ENCODE results near the gene DEPDC5. TPM values are rescaled to one million over a fixed set of nuclear protein-coding genes. Genes with fewer than 3 reads are reported as not detected.

DEPDC5 gene
- total and polyA plus RNA-seq, 10 of the 15 experiments (the other 5 are each of a cell fraction or from before 2014, with no cell fraction given): 3.0 to 38.9 (median 22.8) TPM

- peak; percentile 76; the same call in 1 of the 2 replicates for TF ChIP-seq TCF3 (IDR thresholded peaks at IDR 0.05; ENCODE audit: borderline replicate concordance, insufficient read depth, low read depth, low read length)
- TF ChIP-seq KDM1A (IDR thresholded peaks at IDR 0.05; ENCODE audit: borderline replicate concordance): no peak
- no peak for TF ChIP-seq CEBPB (IDR thresholded peaks at IDR 0.05; ENCODE audit: borderline replicate concordance in 1 of 2, low read depth in 2 of 2, low read length in 2 of 2)
- TF ChIP-seq RAD21 (IDR thresholded peaks at IDR 0.05; ENCODE audit: insufficient read depth, low read depth, low read length): no peak
- peak; percentile 36 for TF ChIP-seq NRF1 (conservative IDR thresholded peaks at IDR 0.05; ENCODE audit: low read depth, low read length)
- TF ChIP-seq NR2C2 (IDR thresholded peaks at IDR 0.05; ENCODE audit: borderline replicate concordance, control insufficient read depth, insufficient read length, low read depth): no peak
- TF ChIP-seq BMI1 (IDR thresholded peaks at IDR 0.05; ENCODE audit: borderline replicate concordance): no peak
- TF ChIP-seq NR2F1 (conservative IDR thresholded peaks at IDR 0.05): peak; percentile 77
- no peak for TF ChIP-seq HDAC2 (IDR thresholded peaks at IDR 0.05)
- no peak for TF ChIP-seq NFXL1 (IDR thresholded peaks at IDR 0.05; ENCODE audit: borderline replicate concordance)
- no peak for TF ChIP-seq CBX3 (IDR thresholded peaks at IDR 0.05; ENCODE audit: borderline replicate concordance, low read depth)
- TF ChIP-seq HSF1 (IDR thresholded peaks at IDR 0.05; ENCODE audit: low read depth, low read length): no peak
- TF ChIP-seq ATF7 (IDR thresholded peaks at IDR 0.05; ENCODE audit: low read depth): no peak
- TF ChIP-seq RELB (IDR thresholded peaks at IDR 0.05; ENCODE audit: low read depth): peak; percentile 89
- TF ChIP-seq ETV6 (conservative IDR thresholded peaks at IDR 0.05 in 1 of 2, IDR thresholded peaks at IDR 0.05 in 1 of 2; ENCODE audit: borderline replicate concordance in 1 of 2, low read depth in 1 of 2): no peak; a peak in 1 of 4 replicates
- TF ChIP-seq RUNX3 (IDR thresholded peaks at IDR 0.05; ENCODE audit: low read length): peak; percentile 62
- TF ChIP-seq LARP7 (IDR thresholded peaks at IDR 0.05): peak; percentile 74; the same call in 1 of the 2 replicates
- peak; percentile 55; the same call in 1 of the 2 replicates for TF ChIP-seq SMARCA5 (IDR thresholded peaks at IDR 0.05)
- TF ChIP-seq IKZF2 (IDR thresholded peaks at IDR 0.05): peak in 1 of 2 experiments; percentile 44; a peak in 1 of 4 replicates
- TF ChIP-seq WRNIP1 (IDR thresholded peaks at IDR 0.05; ENCODE audit: borderline replicate concordance, low read depth, low read length): no peak
- no peak for TF ChIP-seq JUNB (IDR thresholded peaks at IDR 0.05)
- TF ChIP-seq FOXK2 (IDR thresholded peaks at IDR 0.05): no peak
- no peak for TF ChIP-seq HDAC6 (IDR thresholded peaks at IDR 0.05; ENCODE audit: unreplicated experiment)
- no peak for TF ChIP-seq SREBF1 (IDR thresholded peaks at IDR 0.05; ENCODE audit: low read length)
- peak; percentile 38; the same call in 1 of the 2 replicates for TF ChIP-seq CREM (IDR thresholded peaks at IDR 0.05; ENCODE audit: low read depth)
- peak; percentile 50; the same call in 1 of the 2 replicates for TF ChIP-seq JUND (IDR thresholded peaks at IDR 0.05; ENCODE audit: low read depth, low read length)
- no peak for TF ChIP-seq KAT2A (conservative IDR thresholded peaks at IDR 0.05; ENCODE audit: control insufficient read depth, low read depth, low read length)
- no peak for TF ChIP-seq BRCA1 (IDR thresholded peaks at IDR 0.05; ENCODE audit: low read depth, low read length)
- peak; percentile 76 to 100 for TF ChIP-seq EGR1 (IDR thresholded peaks at IDR 0.05; ENCODE audit: borderline replicate concordance in 1 of 2, low read depth in 2 of 2, low read length in 2 of 2)
- TF ChIP-seq CHD1 (IDR thresholded peaks at IDR 0.05; ENCODE audit: low read depth, low read length): no peak
These were observed 4.0 kb upstream of the DEPDC5 start, which contains the start of gene PRR14L (continued) for GRCh38 chr22:31749636-31750364.
